Measurements from ENCODE around the gene NOVA1. TPM values are rescaled to one million over a fixed set of nuclear protein-coding genes. Genes with fewer than 3 reads are reported as not detected.

Gene NOVA1
- total RNA-seq, 2 experiments from 2014 or later, result not detected

GRCh38 chr14:26549571-26549970, 48.3 kb downstream of the NOVA1 start:
- Mint-ChIP-seq H3K4me1 (ENCODE audit: low read depth) (no peaks in the 10 kb centered on the region), H3K4me3 (no peak overlapping the region), H3K27ac (no peak overlapping the region), H3K9me3 (peaks cover 6% of the 10 kb centered on the region), H3K27me3 (ENCODE audit: low read depth) (no peaks in the 10 kb centered on the region), H3K36me3 (ENCODE audit: low read depth) (no peaks in the 10 kb centered on the region)
- no peak for DNase-seq
- CTCF ChIA-PET, result no interaction called here
- intact Hi-C loops (cut with micrococcal nuclease), result no loop called here

- Mint-ChIP-seq H3K9me3 (peaks cover 4% of the 10 kb centered on the region), H3K4me1 (ENCODE audit: low read depth) (no peaks in the 10 kb centered on the region), H3K27ac (no peak overlapping the region), H3K4me3 (no peak overlapping the region), H3K27me3 (ENCODE audit: low read depth) (no peaks in the 10 kb centered on the region), H3K36me3 (ENCODE audit: low read depth) (no peaks in the 10 kb centered on the region)
- no peak for DNase-seq
- CTCF ChIA-PET, result no interaction called here
- intact Hi-C loops (cut with micrococcal nuclease), result no loop called here
Measured at GRCh38 chr14:26548406-26548805, 49.4 kb downstream of the NOVA1 start.

- H3K4me3 Mint-ChIP-seq, result no peak overlapping the region
- H3K9me3 Mint-ChIP-seq, result peaks cover 13% of the 10 kb centered on the region
- DNase-seq, result no peak
- H3K27me3 Mint-ChIP-seq (ENCODE audit: low read depth), result no peaks in the 10 kb centered on the region
- H3K4me1 Mint-ChIP-seq (ENCODE audit: low read depth), result no peaks in the 10 kb centered on the region
- intact Hi-C loops (cut with micrococcal nuclease), result no loop called here
- no peak overlapping the region for H3K27ac Mint-ChIP-seq
- CTCF ChIA-PET, result interaction anchor here (0.6 kb wide), 1 partner anchor 42 kb away, joined by 3 read pairs; no protein-coding TSS in a partner anchor
- no peaks in the 10 kb centered on the region for H3K36me3 Mint-ChIP-seq (ENCODE audit: low read depth)
Measured at GRCh38 chr14:26538176-26538575, 59.7 kb downstream of the NOVA1 start.

- CTCF ChIA-PET, result no interaction called here
- H3K27ac Mint-ChIP-seq, result no peak overlapping the region
- no peaks in the 10 kb centered on the region for H3K36me3 Mint-ChIP-seq (ENCODE audit: low read depth)
- no peak overlapping the region for H3K4me3 Mint-ChIP-seq
- intact Hi-C loops (cut with micrococcal nuclease), result no loop called here
- no peaks in the 10 kb centered on the region for H3K27me3 Mint-ChIP-seq (ENCODE audit: low read depth)
- peaks cover 11% of the 10 kb centered on the region for H3K9me3 Mint-ChIP-seq
- DNase-seq, result no peak
- H3K4me1 Mint-ChIP-seq (ENCODE audit: low read depth), result no peaks in the 10 kb centered on the region
Measured at GRCh38 chr14:26531894-26532293, 65.9 kb downstream of the NOVA1 start.

GRCh38 chr14:26528415-26529182, 69.2 kb downstream of the NOVA1 start:
- Mint-ChIP-seq H3K9me3 (peaks cover 6% of the 10 kb centered on the region), H3K36me3 (ENCODE audit: low read depth) (no peaks in the 10 kb centered on the region), H3K27ac (no peak overlapping the region), H3K4me1 (ENCODE audit: low read depth) (no peaks in the 10 kb centered on the region), H3K4me3 (no peak overlapping the region), H3K27me3 (ENCODE audit: low read depth) (no peaks in the 10 kb centered on the region)
- CTCF ChIA-PET, result no interaction called here
- no peak for DNase-seq
- intact Hi-C loops (cut with micrococcal nuclease), result no loop called here

GRCh38 chr14:26527095-26527494, 70.7 kb downstream of the NOVA1 start:
- peaks cover 2% of the 10 kb centered on the region for H3K9me3 Mint-ChIP-seq
- intact Hi-C loops (cut with micrococcal nuclease), result no loop called here

GRCh38 chr14:26526137-26526536, 71.7 kb downstream of the NOVA1 start:
- Mint-ChIP-seq H3K4me1 (ENCODE audit: low read depth) (no peaks in the 10 kb centered on the region), H3K4me3 (no peak overlapping the region), H3K27me3 (ENCODE audit: low read depth) (no peaks in the 10 kb centered on the region), H3K36me3 (ENCODE audit: low read depth) (no peaks in the 10 kb centered on the region), H3K27ac (no peak overlapping the region), H3K9me3 (no peaks in the 10 kb centered on the region)
- DNase-seq, result no peak
- intact Hi-C loops (cut with micrococcal nuclease), result no loop called here
- CTCF ChIA-PET, result no interaction called here

More at GRCh38 chr14:26527095-26527494, 70.7 kb downstream of the NOVA1 start:
- Mint-ChIP-seq H3K36me3 (ENCODE audit: low read depth) (no peaks in the 10 kb centered on the region), H3K4me1 (ENCODE audit: low read depth) (no peaks in the 10 kb centered on the region), H3K27me3 (ENCODE audit: low read depth) (no peaks in the 10 kb centered on the region), H3K27ac (no peak overlapping the region), H3K4me3 (no peak overlapping the region)
- CTCF ChIA-PET, result no interaction called here
- no peak for DNase-seq

GRCh38 chr14:26525085-26525484, 72.7 kb downstream of the NOVA1 start:
- no peak overlapping the region for H3K4me3 Mint-ChIP-seq
- intact Hi-C loops (cut with micrococcal nuclease), result no loop called here
- DNase-seq, result no peak

GRCh38 chr14:26522967-26523366, 74.9 kb downstream of the NOVA1 start:
- no peak for DNase-seq
- Mint-ChIP-seq H3K4me1 (ENCODE audit: low read depth) (no peaks in the 10 kb centered on the region), H3K27me3 (ENCODE audit: low read depth) (no peaks in the 10 kb centered on the region), H3K4me3 (no peak overlapping the region), H3K36me3 (ENCODE audit: low read depth) (no peaks in the 10 kb centered on the region), H3K27ac (no peak overlapping the region), H3K9me3 (no peaks in the 10 kb centered on the region)
- intact Hi-C loops (cut with micrococcal nuclease), result no loop called here
- CTCF ChIA-PET, result no interaction called here

More at GRCh38 chr14:26525085-26525484, 72.7 kb downstream of the NOVA1 start:
- H3K4me1 Mint-ChIP-seq (ENCODE audit: low read depth), result no peaks in the 10 kb centered on the region
- H3K9me3 Mint-ChIP-seq, result no peaks in the 10 kb centered on the region
- H3K27me3 Mint-ChIP-seq (ENCODE audit: low read depth), result no peaks in the 10 kb centered on the region
- CTCF ChIA-PET, result no interaction called here
- H3K36me3 Mint-ChIP-seq (ENCODE audit: low read depth), result no peaks in the 10 kb centered on the region
- no peak overlapping the region for H3K27ac Mint-ChIP-seq

GRCh38 chr14:26517771-26518170, 80.1 kb downstream of the NOVA1 start:
- H3K4me3 Mint-ChIP-seq, result no peak overlapping the region
- no peaks in the 10 kb centered on the region for H3K27me3 Mint-ChIP-seq (ENCODE audit: low read depth)
- H3K9me3 Mint-ChIP-seq, result peaks cover 3% of the 10 kb centered on the region
- intact Hi-C loops (cut with micrococcal nuclease), result no loop called here
- no peak overlapping the region for H3K27ac Mint-ChIP-seq
- H3K36me3 Mint-ChIP-seq (ENCODE audit: low read depth), result no peaks in the 10 kb centered on the region
- DNase-seq, result no peak
- no peaks in the 10 kb centered on the region for H3K4me1 Mint-ChIP-seq (ENCODE audit: low read depth)
- CTCF ChIA-PET, result no interaction called here

GRCh38 chr14:26500028-26500427, 97.8 kb downstream of the NOVA1 start:
- Mint-ChIP-seq H3K4me1 (ENCODE audit: low read depth) (no peaks in the 10 kb centered on the region), H3K27me3 (ENCODE audit: low read depth) (no peaks in the 10 kb centered on the region), H3K9me3 (peaks cover 3% of the 10 kb centered on the region), H3K36me3 (ENCODE audit: low read depth) (no peaks in the 10 kb centered on the region), H3K27ac (no peak overlapping the region), H3K4me3 (no peak overlapping the region)
- DNase-seq, result no peak
- intact Hi-C loops (cut with micrococcal nuclease), result no loop called here
- CTCF ChIA-PET, result interaction anchor here (0.7 kb wide), 1 partner anchor 793 kb away, joined by 3 read pairs; no protein-coding TSS in a partner anchor

GRCh38 chr14:26499546-26499945, 98.3 kb downstream of the NOVA1 start:
- DNase-seq, result no peak
- CTCF ChIA-PET, result no interaction called here
- H3K9me3 Mint-ChIP-seq, result peaks cover 3% of the 10 kb centered on the region
- no peaks in the 10 kb centered on the region for H3K27me3 Mint-ChIP-seq (ENCODE audit: low read depth)
- intact Hi-C loops (cut with micrococcal nuclease), result no loop called here
- no peak overlapping the region for H3K27ac Mint-ChIP-seq
- H3K4me3 Mint-ChIP-seq, result no peak overlapping the region
- H3K4me1 Mint-ChIP-seq (ENCODE audit: low read depth), result no peaks in the 10 kb centered on the region
- H3K36me3 Mint-ChIP-seq (ENCODE audit: low read depth), result no peaks in the 10 kb centered on the region

- no peaks in the 10 kb centered on the region for H3K27me3 Mint-ChIP-seq (ENCODE audit: low read depth)
- H3K36me3 Mint-ChIP-seq (ENCODE audit: low read depth), result no peaks in the 10 kb centered on the region
- H3K4me1 Mint-ChIP-seq (ENCODE audit: low read depth), result no peaks in the 10 kb centered on the region
- H3K27ac Mint-ChIP-seq, result no peak overlapping the region
- H3K4me3 Mint-ChIP-seq, result no peak overlapping the region
- H3K9me3 Mint-ChIP-seq, result peaks cover 12% of the 10 kb centered on the region
- no peak for DNase-seq
- CTCF ChIA-PET, result no interaction called here
- intact Hi-C loops (cut with micrococcal nuclease), result no loop called here
Measured at GRCh38 chr14:26486922-26487321, 110.9 kb downstream of the NOVA1 start.

Measured in activated naive CD4-positive, alpha-beta T cell treated with anti-CD3 and anti-CD28 coated beads for 36 hours (primary cell).